Activated CD4-positive, alpha-beta memory T cell treated with anti-CD3 and anti-CD28 coated beads, Interleukin-2, amount 10 ng/mL, durations not matched to agents 7 days and 5 days (primary cell): ENCODE measurements around the gene PTH2. TPM values are rescaled to one million over a fixed set of nuclear protein-coding genes. Genes with fewer than 3 reads are reported as not detected.
"Not testable (repeated sequence)": the region's sequence is repeated elsewhere in the genome, so short reads cannot be mapped to it uniquely, and the experiment has no call there.

Experiments
- CTCF ChIA-PET: fragments of 350-600 bp; sonication (Branson Sonifier 250); formaldehyde crosslinking; loops from one replicate; lab custom pipeline; 2021; ENCODE audit warnings: antibody characterized with exemption, inconsistent platforms; lab: Charles Lee
- POLR2A ChIA-PET: fragments of 350-600 bp; sonication (Branson Sonifier 250); formaldehyde crosslinking; loops from one replicate; lab custom pipeline; 2021; ENCODE audit warnings: antibody characterized with exemption; lab: Charles Lee
- DNase-seq: peaks from one replicate; pipeline ENCODE4 v3.0.0-alpha.2; 2020
- H3K27ac Mint-ChIP-seq: one replicate; pipeline ENCODE4 v1.8.0; 2021; ENCODE audit warnings: mild to moderate bottlenecking, mixed read lengths
- H3K27me3 Mint-ChIP-seq: one replicate; pipeline ENCODE4 v1.8.0; 2021; ENCODE audit warnings: mixed read lengths
- H3K36me3 Mint-ChIP-seq: one replicate; pipeline ENCODE4 v1.8.0; 2021; ENCODE audit warnings: low read depth, mixed read lengths
- H3K4me1 Mint-ChIP-seq: one replicate; pipeline ENCODE4 v1.8.0; 2021; ENCODE audit warnings: mixed read lengths
- H3K4me3 Mint-ChIP-seq: one replicate; pipeline ENCODE4 v1.8.0; 2021; ENCODE audit warnings: mild to moderate bottlenecking, mixed read lengths
- H3K9me3 Mint-ChIP-seq: one replicate; pipeline ENCODE4 v1.8.0; 2021; ENCODE audit warnings: mixed read lengths
- total RNA-seq, 2 experiments: library from RNA; stranded (reverse); gene quantifications; one replicate each; pipeline ENCODE4 v1.2.3, GENCODE V29; 2021

PTH2 gene
- total RNA-seq, 2 experiments from 2014 or later = not detected

GRCh38 chr19:49461130-49461529 is 37.9 kb upstream of the PTH2 start:
- H3K4me1 Mint-ChIP-seq = peaks cover 29% of the 10 kb centered on the region
- DNase-seq, H3K27ac Mint-ChIP-seq, H3K27me3 Mint-ChIP-seq, CTCF ChIA-PET, H3K4me3 Mint-ChIP-seq, H3K9me3 Mint-ChIP-seq: not testable (repeated sequence)
- POLR2A ChIA-PET = interaction anchor here (1.3 to 5.2 kb wide), 2 partner anchors 8 to 9 kb away, joined by 3 to 47 read pairs; partner anchors contain the start of gene ALDH16A1
- peaks cover 33% of the 10 kb centered on the region for H3K36me3 Mint-ChIP-seq

DNA sequence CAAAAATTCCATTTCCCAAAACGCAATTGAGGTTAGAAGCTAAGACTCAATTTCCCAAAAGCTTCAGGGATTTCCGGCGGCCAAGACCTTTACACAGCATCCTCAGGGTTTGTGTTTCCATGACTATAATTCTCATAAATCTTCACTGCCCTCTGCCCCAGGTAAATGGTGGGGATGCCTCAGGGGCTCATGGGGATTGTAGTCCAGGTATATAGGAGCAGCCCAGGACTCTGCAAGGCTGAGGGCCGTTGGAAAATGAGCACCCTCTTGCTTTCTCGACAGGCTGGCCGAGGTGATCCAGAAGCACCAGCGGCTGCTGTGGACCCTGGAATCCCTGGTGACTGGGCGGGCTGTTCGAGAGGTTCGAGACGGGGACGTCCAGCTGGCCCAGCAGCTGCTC is 36.1 kb upstream of the PTH2 start:
- H3K27ac Mint-ChIP-seq = no peak overlapping the region
- DNase-seq = no peak
- H3K27me3 Mint-ChIP-seq = no peaks in the 10 kb centered on the region
- peaks cover 38% of the 10 kb centered on the region for H3K4me1 Mint-ChIP-seq
- peaks cover 26% of the 10 kb centered on the region for H3K36me3 Mint-ChIP-seq
- CTCF ChIA-PET = interaction anchor here (10.1 kb wide), 1 partner anchor 12 kb away, joined by 159 read pairs; the partner anchor contains the start of gene FLT3LG
- H3K9me3 Mint-ChIP-seq = no peaks in the 10 kb centered on the region
- POLR2A ChIA-PET = interaction anchor here (1.1 to 5.2 kb wide), 4 partner anchors 10 to 70 kb away, joined by 3 to 47 read pairs (median 6); partner anchors contain the start of gene RPL13A
- no peak overlapping the region for H3K4me3 Mint-ChIP-seq

- Mint-ChIP-seq H3K36me3 (peaks cover 24% of the 10 kb centered on the region), H3K4me3 (no peak overlapping the region), H3K27me3 (no peaks in the 10 kb centered on the region), H3K4me1 (peaks cover 44% of the 10 kb centered on the region), H3K9me3 (no peaks in the 10 kb centered on the region), H3K27ac (peak overlapping the region; percentile 88)
- ChIA-PET POLR2A (interaction anchor here (0.7 to 5.2 kb wide), 9 partner anchors 11 to 102 kb away, joined by 3 to 47 read pairs (median 5); partner anchors contain the start of genes FLT3LG and RPL13A), CTCF (interaction anchor here (0.8 to 10.1 kb wide), 4 partner anchors 13 to 233 kb away, joined by 3 to 159 read pairs (median 7); partner anchors contain the start of gene FLT3LG)
- DNase-seq = no peak
Observed at GRCh38 chr19:49458567-49458903, 35.3 kb upstream of the PTH2 start.

DNA sequence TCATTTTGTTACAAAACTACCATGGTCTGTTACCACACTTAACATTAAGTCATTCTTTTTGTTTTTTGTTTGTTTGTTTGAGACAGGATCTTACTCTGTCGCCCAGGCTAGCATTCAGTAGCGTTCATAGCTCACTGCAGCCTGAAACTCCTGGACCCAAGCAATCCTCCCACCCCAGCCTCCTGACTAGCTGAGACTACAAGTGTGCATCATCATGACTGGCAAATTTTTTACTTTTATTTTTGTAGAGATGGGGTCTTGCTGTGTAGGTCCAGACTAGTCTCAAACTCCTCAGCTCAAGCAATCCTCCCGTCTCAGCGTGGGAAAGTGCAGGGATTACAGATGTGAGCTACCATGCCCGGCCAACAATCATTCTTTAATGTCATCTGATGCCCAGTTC is 33.1 kb upstream of the PTH2 start:
- CTCF ChIA-PET = interaction anchor here (1.0 to 10.1 kb wide), 3 partner anchors 15 to 65 kb away, joined by 3 to 159 read pairs (median 6); partner anchors contain the start of gene FLT3LG
- no peaks in the 10 kb centered on the region for H3K9me3 Mint-ChIP-seq

GRCh38 chr19:49455773-49456172 is 32.5 kb upstream of the PTH2 start:
- H3K36me3 Mint-ChIP-seq = peaks cover 27% of the 10 kb centered on the region
- ChIA-PET POLR2A (interaction anchor here (6.8 kb wide), 1 partner anchor 13 kb away, joined by 192 read pairs; the partner anchor contains the start of gene FLT3LG), CTCF (interaction anchor here (2.6 to 10.1 kb wide), 2 partner anchors 16 to 65 kb away, joined by 6 to 159 read pairs; partner anchors contain the start of gene FLT3LG)
- no peaks in the 10 kb centered on the region for H3K9me3 Mint-ChIP-seq
- H3K4me1 Mint-ChIP-seq = peaks cover 59% of the 10 kb centered on the region
- H3K27ac Mint-ChIP-seq = peak overlapping the region; percentile 68
- H3K4me3 Mint-ChIP-seq = no peak overlapping the region
- DNase-seq = no peak
- H3K27me3 Mint-ChIP-seq = no peaks in the 10 kb centered on the region

More for the DNA sequence above, 33.1 kb upstream of the PTH2 start:
- Mint-ChIP-seq H3K27ac (peak overlapping the region; percentile 68), H3K27me3 (no peaks in the 10 kb centered on the region), H3K4me1 (peaks cover 59% of the 10 kb centered on the region), H3K36me3 (peaks cover 24% of the 10 kb centered on the region), H3K4me3 (no peak overlapping the region)
- DNase-seq = no peak
- POLR2A ChIA-PET = interaction anchor here (0.9 to 6.8 kb wide), 2 partner anchors 13 to 33 kb away, joined by 3 to 192 read pairs; partner anchors contain the start of gene FLT3LG

DNA sequence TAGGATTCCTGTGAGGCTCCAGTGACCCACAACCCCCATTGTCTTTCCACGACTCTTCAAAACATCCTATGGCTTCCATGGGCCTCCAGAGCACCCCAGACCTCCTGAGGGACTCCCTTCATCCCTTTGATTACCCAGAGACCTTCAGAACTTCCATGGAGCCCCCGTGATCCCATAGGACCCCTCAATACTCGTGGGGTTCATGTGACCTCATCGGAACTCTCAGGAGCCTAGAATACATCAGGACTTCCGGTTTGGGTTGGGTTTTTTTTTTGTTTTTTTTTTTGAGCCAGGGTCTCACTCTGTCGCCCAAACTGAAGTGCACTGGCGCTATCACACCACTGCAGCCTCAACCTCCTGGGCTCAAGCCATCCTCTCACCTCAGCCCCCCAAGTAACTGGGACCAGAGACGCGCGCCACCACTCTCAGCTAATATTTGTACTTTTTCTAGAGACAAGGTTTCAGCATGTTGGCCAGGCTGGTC is 30.6 kb upstream of the PTH2 start:
- Mint-ChIP-seq H3K9me3 (no peaks in the 10 kb centered on the region), H3K4me3 (peak overlapping the region; percentile 99), H3K27me3 (no peaks in the 10 kb centered on the region), H3K27ac (peak overlapping the region; percentile 100), H3K36me3 (peaks cover 38% of the 10 kb centered on the region), H3K4me1 (peaks cover 71% of the 10 kb centered on the region)
- ChIA-PET POLR2A (interaction anchor here (0.8 to 6.8 kb wide), 17 partner anchors 8 to 460 kb away, joined by 3 to 192 read pairs (median 3); partner anchors contain the start of genes CD37, FLT3LG, GYS1 and RPL13A), CTCF (interaction anchor here (1.0 to 10.1 kb wide), 7 partner anchors 13 to 115 kb away, joined by 3 to 159 read pairs (median 6); partner anchors contain the start of gene FLT3LG)
- DNase-seq = no peak

DNA sequence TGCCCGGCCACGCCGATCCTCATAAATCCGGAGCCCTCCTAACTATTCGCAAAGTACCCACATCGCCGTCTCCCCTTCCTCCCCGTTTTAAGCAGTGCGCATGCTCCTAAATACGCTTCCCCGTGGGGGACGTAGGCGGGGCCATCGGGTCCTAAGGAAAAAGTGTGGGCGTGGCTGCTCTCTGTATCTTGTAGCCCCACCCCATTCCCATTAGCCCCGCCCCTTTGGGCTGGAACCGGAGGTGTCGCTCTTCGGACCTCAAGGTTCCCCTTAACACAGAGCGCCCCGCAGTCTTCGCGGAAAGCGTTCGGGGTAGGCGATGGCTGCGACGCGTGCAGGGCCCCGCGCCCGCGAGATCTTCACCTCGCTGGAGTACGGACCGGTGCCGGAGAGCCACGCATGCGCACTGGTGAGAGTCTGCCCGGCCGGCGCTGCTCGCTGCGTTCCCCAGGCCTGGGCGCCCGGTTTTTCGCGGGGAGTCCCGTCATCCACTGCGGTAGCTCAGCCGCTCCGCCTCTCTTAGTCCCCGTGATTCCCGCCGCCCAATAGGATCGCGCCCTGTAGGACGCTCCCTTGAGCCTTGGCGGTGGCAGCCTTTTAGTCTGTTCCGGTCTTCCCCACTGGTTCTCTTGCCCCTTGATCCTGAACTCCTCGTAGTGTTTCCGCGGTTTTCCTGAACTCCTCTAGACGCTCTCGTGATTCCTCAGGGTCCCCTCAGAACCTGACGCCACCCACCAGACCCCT is 29.9 kb upstream of the PTH2 start, which contains the start of gene ALDH16A1:
TSS of gene ALDH16A1 (plus strand) at position 213 of the 744 bp plus-strand sequence. CDS start at position 320, 107 bp downstream.
- peaks cover 44% of the 10 kb centered on the region for H3K36me3 Mint-ChIP-seq
- H3K27me3 Mint-ChIP-seq = no peaks in the 10 kb centered on the region
- CTCF ChIA-PET = interaction anchor here (0.6 to 10.1 kb wide), 7 partner anchors 14 to 460 kb away, joined by 3 to 159 read pairs (median 6); partner anchors contain the start of genes FLT3LG, GYS1 and RUVBL2
- peak within 1 kb of the TSS; percentile 100 for H3K27ac Mint-ChIP-seq
- peak; percentile 98 for DNase-seq
- POLR2A ChIA-PET = interaction anchor here (0.6 to 6.8 kb wide), 21 partner anchors 9 to 460 kb away, joined by 3 to 192 read pairs (median 4); partner anchors contain the start of genes FLT3LG, GYS1, RPL13A and RPS11
- H3K4me3 Mint-ChIP-seq = peak within 1 kb of the TSS; percentile 99
- no peaks in the 10 kb centered on the region for H3K9me3 Mint-ChIP-seq
- H3K4me1 Mint-ChIP-seq = peaks cover 71% of the 10 kb centered on the region

GRCh38 chr19:49451430-49452181 is 28.4 kb upstream of the PTH2 start, which contains the start of gene PIH1D1:
PIH1D1 (minus strand) TSS chr19:49451814; CDS start chr19:49451574, 240 bp downstream.
- H3K4me1 Mint-ChIP-seq = peaks cover 72% of the 10 kb centered on the region
- H3K4me3 Mint-ChIP-seq = peak within 1 kb of the TSS; percentile 99
- peak within 1 kb of the TSS; percentile 100 for H3K27ac Mint-ChIP-seq
- no peaks in the 10 kb centered on the region for H3K9me3 Mint-ChIP-seq
- CTCF ChIA-PET = interaction anchor here (0.6 to 10.1 kb wide), 10 partner anchors 9 to 1060 kb away, joined by 3 to 159 read pairs (median 4); partner anchors contain the start of genes FLT3LG and RUVBL2
- POLR2A ChIA-PET = interaction anchor here (0.8 to 6.8 kb wide), 16 partner anchors 9 to 225 kb away, joined by 3 to 192 read pairs (median 4); partner anchors contain the start of genes CD37, FLT3LG, KASH5 and PRMT1
- H3K36me3 Mint-ChIP-seq = peaks cover 54% of the 10 kb centered on the region
- DNase-seq = peak; percentile 97
- no peaks in the 10 kb centered on the region for H3K27me3 Mint-ChIP-seq

- no peak for DNase-seq
- Mint-ChIP-seq H3K36me3 (peaks cover 55% of the 10 kb centered on the region), H3K4me3 (peak overlapping the region; percentile 99), H3K4me1 (peaks cover 73% of the 10 kb centered on the region), H3K9me3 (no peaks in the 10 kb centered on the region), H3K27ac (peak overlapping the region; percentile 100), H3K27me3 (no peaks in the 10 kb centered on the region)
- ChIA-PET CTCF (interaction anchor here (0.7 to 10.1 kb wide), 5 partner anchors 8 to 121 kb away, joined by 3 to 159 read pairs (median 14); partner anchors contain the start of gene FLT3LG), POLR2A (interaction anchor here (0.9 to 6.8 kb wide), 3 partner anchors 14 to 59 kb away, joined by 3 to 192 read pairs (median 5); partner anchors contain the start of gene FLT3LG)
Observed at GRCh38 chr19:49450405-49450804, 27.2 kb upstream of the PTH2 start.

- Mint-ChIP-seq H3K4me3 (no peak overlapping the region), H3K4me1 (peaks cover 75% of the 10 kb centered on the region), H3K36me3 (peaks cover 60% of the 10 kb centered on the region), H3K9me3 (no peaks in the 10 kb centered on the region), H3K27me3 (no peaks in the 10 kb centered on the region), H3K27ac (no peak overlapping the region)
- no peak for DNase-seq
- ChIA-PET CTCF (interaction anchor here (1.1 to 1.3 kb wide), 2 partner anchors 29 to 57 kb away, joined by 3 read pairs; no protein-coding TSS in a partner anchor), POLR2A (interaction anchor here (1.4 kb wide), 1 partner anchor 22 kb away, joined by 7 read pairs; no protein-coding TSS in a partner anchor)
Observed at GRCh38 chr19:49448432-49448786, 25.2 kb upstream of the PTH2 start.
